Small intestine (tissue), 7 donors: Measurements from ENCODE around the gene FAAP100. TPM values are rescaled to one million over a fixed set of nuclear protein-coding genes. Genes with fewer than 3 reads are reported as not detected.

ENCODE experiments used
- DNase-seq, 2 donors: peaks; one replicate each; pipeline versions ENCODE4 v3.0.0 to v3.0.0-alpha.2; 2013
- FAIRE-seq: peaks from 2 replicates; lab custom pipeline; 2012; peaks lifted over from hg19 to GRCh38; lab: Jason Lieb, UNC
- H3K27ac ChIP-seq, 3 donors: one replicate each; pipeline ENCODE4 v1.5.1; 2013; ENCODE audit warnings: low read length in 2 of 3, mild to moderate bottlenecking in 2 of 3, control low read depth in 1 of 3, inconsistent platforms in 1 of 3, low read depth in 1 of 3, moderate library complexity in 1 of 3
- H3K27me3 ChIP-seq, 3 donors: one replicate each; pipeline ENCODE4 v1.6.1; 2013; ENCODE audit warnings: low read length in 3 of 3, inconsistent platforms in 1 of 3; ENCODE audit not compliant: control insufficient read depth in 3 of 3, insufficient read depth in 3 of 3
- H3K36me3 ChIP-seq, 3 donors: one replicate each; pipeline ENCODE4 v1.6.1; 2013; ENCODE audit warnings: low read length in 3 of 3, inconsistent platforms in 1 of 3, low read depth in 1 of 3, mild to moderate bottlenecking in 1 of 3, moderate library complexity in 1 of 3; ENCODE audit not compliant: control insufficient read depth in 3 of 3, insufficient read depth in 2 of 3
- H3K4me1 ChIP-seq, 3 donors: one replicate each; pipeline ENCODE4 v1.6.1; 2013; ENCODE audit warnings: low read length in 2 of 3, inconsistent platforms in 1 of 3, low read depth in 1 of 3, mild to moderate bottlenecking in 1 of 3, moderate library complexity in 1 of 3; ENCODE audit not compliant: control insufficient read depth in 3 of 3, insufficient read depth in 2 of 3
- H3K4me3 ChIP-seq, 3 donors: one replicate each; pipeline ENCODE4 v1.5.1; 2013; ENCODE audit warnings: low read length in 3 of 3, control low read depth in 1 of 3, inconsistent platforms in 1 of 3, low read depth in 1 of 3, mild to moderate bottlenecking in 1 of 3, moderate library complexity in 1 of 3
- H3K9me3 ChIP-seq, 2 donors: one replicate each; pipeline ENCODE4 v1.6.1; 2013; ENCODE audit warnings: low read depth in 1 of 2, low read length in 1 of 2; ENCODE audit not compliant: control insufficient read depth in 2 of 2, insufficient read depth in 1 of 2
- WGBS, 3 donors: extraction: QIAGEN DNeasy Blood & Tissue Kit; methylation state at CpG; one replicate each; pipeline ENCODE4 v1.1.7; 2013; 5-methylcytosine and 5-hydroxymethylcytosine counted together
- polyA plus RNA-seq, 4 donors: library from polyadenylated mRNA; stranded (reverse) in 3 of 4; unstranded in 1 of 4; fragments of 200-250 nt in 3 of 4; fragments of 120-200 nt in 1 of 4; gene quantifications; one replicate each; pipeline versions ENCODE4 v1.2.1 to v1.2.3, GENCODE V29; 2013
- donor health status: healthy with polysubstance abuse.
- donor health status: control.
- donor health status: control.
- donor health status: Bipolar disorder and iron deficiency.
- donor health status: healthy.

Gene FAAP100
- polyA plus RNA-seq, 4 donors = 23.7 to 30.2 (median 26.9) TPM

GRCh38 chr17:81489998-81490992 lies 61.9 kb downstream of the FAAP100 start:
- H3K9me3 ChIP-seq = no peaks in the 10 kb centered on the region
- H3K4me1 ChIP-seq = peaks cover 0 to 36% (median 0%) of the 10 kb centered on the region in 3 donors
- H3K36me3 ChIP-seq = peaks cover 0 to 2% (median 0%) of the 10 kb centered on the region in 3 donors
- DNase-seq (no peak), FAIRE-seq (no peak)
- 55 to 61% (median 55%) methylated on average over 14 of the region's 14 CpGs for WGBS, 3 donors
- peak overlapping the region in 1 of 3 donors; percentile 34 for H3K27ac ChIP-seq
- H3K27me3 ChIP-seq = peaks cover 0 to 2% (median 0%) of the 10 kb centered on the region in 3 donors
- no peak overlapping the region for H3K4me3 ChIP-seq

Other genes with a start within 250 kb of the FAAP100 start
- 10 to 100 TPM in 2 of 4 donors, 1 to 10 TPM in 2; 2.2 to 26.9 (median 9.8) TPM for gene BAHCC1, start 156.9 kb downstream of the FAAP100 start, polyA plus RNA-seq
- 1,000 to 10,000 TPM; 1,318 to 3,459 (median 1,787) TPM for gene ACTG1, start 39.6 kb downstream of the FAAP100 start, polyA plus RNA-seq
- gene FSCN2, start 24.0 kb downstream of the FAAP100 start, polyA plus RNA-seq = 1 to 10 TPM in 2 of 4 donors, not detected in 2; 1.2 to 1.3 TPM
- 10 to 100 TPM; 33.0 to 45.0 (median 34.1) TPM for gene NPLOC4, start 84.8 kb upstream of the FAAP100 start, polyA plus RNA-seq
- 1 to 10 TPM in 1 of 4 donors, under 1 TPM in 1, not detected in 2; 0.40 to 1.1 TPM for gene TSPAN10, start 84.8 kb upstream of the FAAP100 start, polyA plus RNA-seq
- gene PDE6G, start 104.2 kb upstream of the FAAP100 start, polyA plus RNA-seq = 1 to 10 TPM in 3 of 4 donors, not detected in 1; 1.4 to 7.8 (median 2.8) TPM
- 10 to 100 TPM; 22.1 to 76.0 (median 65.2) TPM for gene OXLD1, start 114.3 kb upstream of the FAAP100 start, polyA plus RNA-seq
- gene CCDC137, start 114.4 kb upstream of the FAAP100 start, polyA plus RNA-seq = 10 to 100 TPM; 18.1 to 89.2 (median 21.7) TPM
- 10 to 100 TPM; 34.1 to 76.9 (median 51.4) TPM for gene ARL16, start 131.4 kb upstream of the FAAP100 start, polyA plus RNA-seq
- gene HGS, start 131.7 kb upstream of the FAAP100 start, polyA plus RNA-seq = 100 to 1,000 TPM in 2 of 4 donors, 10 to 100 TPM in 2; 78.8 to 284 (median 134) TPM
- 100 to 1,000 TPM in 3 of 4 donors, 10 to 100 TPM in 1; 46.3 to 258 (median 170) TPM for gene MRPL12, start 151.0 kb upstream of the FAAP100 start, polyA plus RNA-seq
- 10 to 100 TPM; 40.3 to 79.1 (median 57.3) TPM for gene SLC25A10, start 159.9 kb upstream of the FAAP100 start, polyA plus RNA-seq